A549 (cell line): ENCODE measurements around the gene ZNF358. TPM values are rescaled to one million over a fixed set of nuclear protein-coding genes. Genes with fewer than 3 reads are reported as not detected.

ENCODE experiments used
- ATAC-seq, 2 experiments: fragments of 200-7000 bp in 1 of 2; fragments of >200 bp in 1 of 2; cut with Nextera tagmentation in 1 of 2; cut with Tn5 transposase in 1 of 2; 3 replicates each; pipeline versions ENCODE4 v1.8.0 to v1.9.1; 2018 to 2020; ENCODE audit warnings: mild to moderate bottlenecking in 1 of 2, moderate library complexity in 1 of 2
- CTCF ChIA-PET: fragments of 300-600 bp; sonication (Branson Sonifier 250); formaldehyde crosslinking; extraction: SDS; loops from one replicate; lab custom pipeline; 2021; ENCODE audit warnings: antibody characterized with exemption, inconsistent platforms; lab: Yijun Ruan, JAX
- POLR2A ChIA-PET: fragments of 350-600 bp; formaldehyde crosslinking; extraction: SDS; loops from one replicate; lab custom pipeline; 2021; ENCODE audit warnings: antibody characterized with exemption, inconsistent platforms; lab: Yijun Ruan, JAX
- DNase-seq, 2 experiments: peaks; one replicate each; pipeline versions ENCODE4 v3.0.0 to v3.0.0-alpha.2; 2011 to 2016; ENCODE audit warnings: low read depth in 1 of 2, low spot score in 1 of 2
- FAIRE-seq: peaks from 2 replicates; lab custom pipeline; 2011; peaks lifted over from hg19 to GRCh38; lab: Jason Lieb, UNC
- H3K27ac ChIP-seq, 2 experiments: fragments of >200 bp; sonication (Bioruptor Twin); formaldehyde crosslinking; 3 replicates each; pipeline ENCODE4 v1.5.1; 2016 to 2017
- H3K4me1 ChIP-seq: fragments of >200 bp; sonication (Bioruptor Twin); formaldehyde crosslinking; 3 replicates; pipeline ENCODE4 v1.6.1; 2016
- H3K4me2 ChIP-seq: fragments of >200 bp; sonication (Bioruptor Twin); formaldehyde crosslinking; 3 replicates; pipeline ENCODE4 v1.6.1; 2016
- H3K4me3 ChIP-seq: fragments of >200 bp; sonication (Bioruptor Twin); formaldehyde crosslinking; 3 replicates; pipeline ENCODE4 v1.5.1; 2016
- H3K9me3 ChIP-seq: fragments of >200 bp; sonication (Bioruptor Twin); formaldehyde crosslinking; 3 replicates; pipeline ENCODE4 v1.6.1; 2016
- BHLHE40 ChIP-seq: IDR thresholded peaks from 2 replicates; pipeline ENCODE4 v1.6.1; 2012; ENCODE audit warnings: low read depth, low read length, inconsistent platforms
- CBX8 ChIP-seq: fragments of 200-600 bp; sonication (generic); IDR thresholded peaks from 2 replicates; pipeline ENCODE4 v1.6.1; 2016
- CEBPB ChIP-seq, 2 experiments: fragments of >200 bp in 1 of 2; sonication (Bioruptor Twin) in 1 of 2; formaldehyde crosslinking in 1 of 2; IDR thresholded peaks; 2 replicates each; pipeline ENCODE4 v1.6.1; 2012 to 2016
- EHMT2 ChIP-seq: fragments of 200-600 bp; sonication (generic); IDR thresholded peaks from 2 replicates; pipeline ENCODE4 v1.6.1; 2016; ENCODE audit warnings: antibody characterized with exemption, low read depth, mild to moderate bottlenecking, moderate library complexity
- EP300 ChIP-seq, 2 experiments: fragments of >200 bp; sonication (Bioruptor Twin); formaldehyde crosslinking; IDR thresholded peaks; 2 replicates in 1 of 2; 3 replicates in 1 of 2; pipeline ENCODE4 v1.6.1; 2016 to 2017
- ESRRA ChIP-seq: fragments of 150-350 bp; IDR thresholded peaks from 2 replicates; pipeline ENCODE4 v1.6.1; 2014; ENCODE audit warnings: mild to moderate bottlenecking, low read length, borderline replicate concordance
- FOSL2 ChIP-seq, 2 experiments: fragments of 450-650 bp in 1 of 2; fragments of >200 bp in 1 of 2; sonication (Bioruptor Twin) in 1 of 2; formaldehyde crosslinking; IDR thresholded peaks; 2 replicates each; pipeline versions ENCODE4 v1.5.0 to v1.6.1; 2016 to 2020; ENCODE audit warnings: mild to moderate bottlenecking in 1 of 2, moderate library complexity in 1 of 2
- GATA3 ChIP-seq: IDR thresholded peaks from 2 replicates; pipeline ENCODE4 v1.6.1; 2012; ENCODE audit warnings: borderline replicate concordance
- HDAC2 ChIP-seq: fragments of 200-600 bp; sonication (generic); IDR thresholded peaks from 2 replicates; pipeline ENCODE4 v1.6.1; 2016
- HOXB5 ChIP-seq: fragments of 250-450 bp; sonication (Bioruptor Pico); IDR thresholded peaks from 2 replicates; pipeline ENCODE4 v1.5.0; 2020; ENCODE audit warnings: mild to moderate bottlenecking, moderate library complexity
- KDM5A ChIP-seq: fragments of 200-600 bp; sonication (generic); IDR thresholded peaks from 2 replicates; pipeline ENCODE4 v1.6.1; 2016; ENCODE audit warnings: antibody characterized with exemption, mild to moderate bottlenecking
- MYC ChIP-seq: IDR thresholded peaks from 2 replicates; pipeline ENCODE4 v1.6.1; 2012; ENCODE audit warnings: mild to moderate bottlenecking, inconsistent platforms, low read length, improper control_type of control experiment, borderline replicate concordance
- NPAS2 ChIP-seq: fragments of 250-450 bp; sonication (Bioruptor Pico); IDR thresholded peaks from 2 replicates; pipeline ENCODE4 v1.8.0; 2022; ENCODE audit warnings: mild to moderate bottlenecking, moderate library complexity, borderline replicate concordance
- POLR2A ChIP-seq: IDR thresholded peaks from 2 replicates; pipeline ENCODE4 v1.6.1; 2012; ENCODE audit warnings: mild to moderate bottlenecking, low read length
- POLR2AphosphoS2 ChIP-seq: conservative IDR thresholded peaks from 2 replicates; pipeline ENCODE4 v1.6.1; 2012; ENCODE audit warnings: low read length, improper control_type of control experiment, inconsistent platforms
- RAD21 ChIP-seq, 2 experiments: fragments of >200 bp in 1 of 2; sonication (Bioruptor Twin) in 1 of 2; formaldehyde crosslinking in 1 of 2; IDR thresholded peaks in 1 of 2; conservative IDR thresholded peaks in 1 of 2; 2 replicates in 1 of 2; 3 replicates in 1 of 2; pipeline ENCODE4 v1.6.1; 2012 to 2018; ENCODE audit warnings: inconsistent platforms in 1 of 2
- RARB ChIP-seq: fragments of 250-450 bp; sonication (Bioruptor Pico); IDR thresholded peaks from 2 replicates; pipeline ENCODE4 v1.8.0; 2021; ENCODE audit warnings: mild to moderate bottlenecking, moderate library complexity
- RNF2 ChIP-seq: fragments of 200-600 bp; sonication (generic); IDR thresholded peaks from 2 replicates; pipeline ENCODE4 v1.6.1; 2016; ENCODE audit warnings: low read depth, mild to moderate bottlenecking, antibody characterized with exemption, moderate library complexity, borderline replicate concordance
- SMC3 ChIP-seq: fragments of >200 bp; sonication (Bioruptor Twin); formaldehyde crosslinking; IDR thresholded peaks from 3 replicates; pipeline ENCODE4 v1.6.1; 2018; ENCODE audit warnings: inconsistent platforms
- SREBF2 ChIP-seq: fragments of 450-650 bp; IDR thresholded peaks from 2 replicates; pipeline ENCODE4 v1.6.1; 2014; ENCODE audit warnings: mild to moderate bottlenecking, moderate library complexity
- TFCP2L1 ChIP-seq: fragments of 250-450 bp; sonication (Bioruptor Pico); IDR thresholded peaks from 2 replicates; pipeline ENCODE4 v1.5.0; 2021; ENCODE audit warnings: mild to moderate bottlenecking
- TP53 ChIP-seq: fragments of 250-450 bp; sonication (Bioruptor Pico); IDR thresholded peaks from 2 replicates; pipeline ENCODE4 v1.5.0; 2021; ENCODE audit warnings: mild to moderate bottlenecking, moderate library complexity
- ZC3H11A ChIP-seq: fragments of 450-650 bp; IDR thresholded peaks from 2 replicates; pipeline ENCODE4 v1.6.1; 2014; ENCODE audit warnings: antibody characterized with exemption, mild to moderate bottlenecking
- ZSCAN20 ChIP-seq: fragments of 250-450 bp; sonication (Bioruptor Pico); IDR thresholded peaks from 2 replicates; pipeline ENCODE4 v1.8.0; 2022; ENCODE audit warnings: mild to moderate bottlenecking, moderate library complexity
- WGBS: methylation state at CpG from one replicate; pipeline ENCODE4 v1.1.6; 2017; ENCODE audit errors: missing lambda C conversion rate; 5-methylcytosine and 5-hydroxymethylcytosine counted together
- polyA plus RNA-seq, 4 experiments: library from polyadenylated mRNA; depleted of rRNA in 3 of 4; stranded (reverse); fragments of >200 nt; fragmentation: RNase III in 1 of 4; extraction: RNeasy Plus Mini Kit Qiagen cat#74134 plus additional on column Dnase treatment in 1 of 4; gene quantifications; 2 replicates in 3 of 4; 3 replicates in 1 of 4; pipeline ENCODE4 v1.2.3, GENCODE V29; 2011 to 2017
- TF ChIP-seq, protein P1 (sequence below): IDR thresholded peaks from 2 replicates; pipeline ENCODE4 v1.6.1; 2012
- TF ChIP-seq, protein P2 (sequence below): IDR thresholded peaks from 2 replicates; pipeline ENCODE4 v1.6.1; 2012; ENCODE audit warnings: low read depth, borderline replicate concordance
- TF ChIP-seq, protein P3 (sequence below): fragments of >200 bp; sonication (Bioruptor Twin); formaldehyde crosslinking; IDR thresholded peaks from 3 replicates; pipeline ENCODE4 v1.6.1; 2016
- TF ChIP-seq, protein P4 (sequence below): fragments of >200 bp; sonication (Bioruptor Twin); formaldehyde crosslinking; IDR thresholded peaks from 2 replicates; pipeline ENCODE4 v1.6.1; 2016
- TF ChIP-seq, protein P5 (sequence below): fragments of 250-450 bp; sonication (Bioruptor Pico); IDR thresholded peaks from 2 replicates; pipeline ENCODE4 v1.5.0; 2020; ENCODE audit warnings: low read depth, mild to moderate bottlenecking, moderate library complexity
- TF ChIP-seq, protein P6 (sequence below): fragments of 200-600 bp; sonication (generic); IDR thresholded peaks from 2 replicates; pipeline ENCODE4 v1.6.1; 2016; ENCODE audit warnings: antibody characterized with exemption, mild to moderate bottlenecking, moderate library complexity

The ZNF358 gene
- polyA plus RNA-seq, 2 of the 4 experiments (the other 2 are of a cell fraction) = 9.5 to 14.0 TPM

DNA sequence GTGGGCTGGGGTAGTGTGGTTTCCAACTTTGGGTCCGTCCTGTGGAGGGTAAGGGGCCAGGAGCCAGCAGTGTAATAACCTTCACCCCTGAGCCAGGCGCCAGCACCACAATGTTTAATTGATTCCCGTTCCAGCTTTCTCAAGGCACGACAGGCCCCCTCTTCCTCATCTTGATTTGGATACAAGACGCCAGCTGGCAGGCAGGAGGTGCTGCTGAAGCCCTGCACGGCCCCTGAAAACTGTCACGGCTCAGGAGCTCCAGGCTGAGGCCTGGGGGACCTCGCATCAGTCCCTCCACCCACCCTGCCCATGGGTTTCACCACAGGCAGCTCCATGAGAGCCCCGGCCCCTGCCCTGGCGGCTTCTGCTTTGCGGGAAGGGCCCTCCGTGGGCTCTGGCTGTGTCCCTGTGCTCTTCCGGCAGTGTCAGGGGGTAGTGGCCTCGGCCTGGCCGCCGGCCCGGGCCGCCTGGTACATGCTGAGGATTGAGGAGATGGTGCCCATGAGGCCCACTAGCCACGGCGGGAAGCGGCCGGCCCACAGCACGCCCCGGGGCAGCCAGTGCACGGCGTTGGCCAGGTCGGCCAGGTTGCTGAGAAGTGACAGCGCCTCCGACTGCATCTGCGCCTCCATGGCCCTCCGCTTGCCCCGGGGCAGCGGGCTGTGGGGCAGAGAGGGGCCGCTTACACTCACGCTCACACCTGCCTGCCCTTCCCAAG, 39.0 kb upstream of the ZNF358 start:
- Histone ChIP-seq H3K4me2 (no peak overlapping the region), H3K4me3 (no peak overlapping the region), H3K9me3 (no peaks in the 10 kb centered on the region), H3K27ac (no peak overlapping the region), H3K4me1 (no peaks in the 10 kb centered on the region)
- ChIA-PET POLR2A (interaction anchor here (0.6 kb wide), 1 partner anchor 33 kb away, joined by 3 read pairs; no protein-coding TSS in a partner anchor), CTCF (interaction anchor here (1.3 kb wide), 1 partner anchor 123 kb away, joined by 5 read pairs; no protein-coding TSS in a partner anchor)
- FAIRE-seq (no peak), ATAC-seq (no peak; a peak in 2 of 6 replicates), DNase-seq (no peak)
- TF ChIP-seq, protein P1, sequence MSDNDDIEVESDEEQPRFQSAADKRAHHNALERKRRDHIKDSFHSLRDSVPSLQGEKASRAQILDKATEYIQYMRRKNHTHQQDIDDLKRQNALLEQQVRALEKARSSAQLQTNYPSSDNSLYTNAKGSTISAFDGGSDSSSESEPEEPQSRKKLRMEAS = no peak
- TF ChIP-seq EHMT2 (no peak), SMC3 (no peak), SREBF2 (no peak), NPAS2 (no peak), CEBPB (IDR thresholded peaks at IDR 0.05) (no peak), CBX8 (no peak), ZSCAN20 (CRISPR knock-in tag) (no peak), RARB (CRISPR knock-in tag) (no peak), ZC3H11A (no peak), RNF2 (no peak), BHLHE40 (no peak), HDAC2 (no peak), RAD21 (conservative IDR thresholded peaks at IDR 0.05 in 1 of 2, IDR thresholded peaks at IDR 0.05 in 1 of 2) (no peak), TFCP2L1 (no peak)
- TF ChIP-seq, protein P2, sequence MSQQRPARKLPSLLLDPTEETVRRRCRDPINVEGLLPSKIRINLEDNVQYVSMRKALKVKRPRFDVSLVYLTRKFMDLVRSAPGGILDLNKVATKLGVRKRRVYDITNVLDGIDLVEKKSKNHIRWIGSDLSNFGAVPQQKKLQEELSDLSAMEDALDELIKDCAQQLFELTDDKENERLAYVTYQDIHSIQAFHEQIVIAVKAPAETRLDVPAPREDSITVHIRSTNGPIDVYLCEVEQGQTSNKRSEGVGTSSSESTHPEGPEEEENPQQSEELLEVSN = no peak
- TF ChIP-seq, protein P3, sequence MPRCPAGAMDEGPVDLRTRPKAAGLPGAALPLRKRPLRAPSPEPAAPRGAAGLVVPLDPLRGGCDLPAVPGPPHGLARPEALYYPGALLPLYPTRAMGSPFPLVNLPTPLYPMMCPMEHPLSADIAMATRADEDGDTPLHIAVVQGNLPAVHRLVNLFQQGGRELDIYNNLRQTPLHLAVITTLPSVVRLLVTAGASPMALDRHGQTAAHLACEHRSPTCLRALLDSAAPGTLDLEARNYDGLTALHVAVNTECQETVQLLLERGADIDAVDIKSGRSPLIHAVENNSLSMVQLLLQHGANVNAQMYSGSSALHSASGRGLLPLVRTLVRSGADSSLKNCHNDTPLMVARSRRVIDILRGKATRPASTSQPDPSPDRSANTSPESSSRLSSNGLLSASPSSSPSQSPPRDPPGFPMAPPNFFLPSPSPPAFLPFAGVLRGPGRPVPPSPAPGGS = no peak
- TF ChIP-seq, protein P4, sequence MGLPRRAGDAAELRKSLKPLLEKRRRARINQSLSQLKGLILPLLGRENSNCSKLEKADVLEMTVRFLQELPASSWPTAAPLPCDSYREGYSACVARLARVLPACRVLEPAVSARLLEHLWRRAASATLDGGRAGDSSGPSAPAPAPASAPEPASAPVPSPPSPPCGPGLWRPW = no peak
- 93% methylated on average over 15 of the region's 35 CpGs for WGBS

DNA sequence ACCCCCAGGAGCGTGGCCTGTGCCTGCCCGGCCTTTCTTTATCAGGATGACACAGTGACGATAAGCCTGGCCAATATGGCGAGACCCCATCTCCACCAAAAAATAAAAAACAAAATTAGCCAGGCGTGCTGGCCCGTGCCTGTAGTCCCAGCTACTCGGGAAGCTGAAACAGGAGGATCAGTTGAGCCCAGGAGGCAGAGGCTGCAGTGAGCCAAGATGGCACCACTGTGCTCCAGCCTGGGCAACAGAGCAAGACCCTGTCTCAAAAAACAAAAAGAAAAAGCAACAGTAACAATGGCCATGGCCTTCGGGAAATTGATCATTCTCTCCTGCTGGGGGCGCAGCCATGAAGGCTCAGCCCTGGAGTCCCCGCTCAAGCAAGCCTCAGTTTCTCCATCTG, 38.1 kb upstream of the ZNF358 start:
- POLR2A ChIA-PET = no interaction called here
- no peaks in the 10 kb centered on the region for H3K4me1 ChIP-seq
- no peak for TF ChIP-seq EHMT2
- TF ChIP-seq KDM5A = no peak
- no peak for TF ChIP-seq HOXB5 (CRISPR knock-in tag)
- no peak for TF ChIP-seq POLR2AphosphoS2
- TF ChIP-seq, protein P4 = no peak
- no peak for TF ChIP-seq EP300 (IDR thresholded peaks at IDR 0.05)
- TF ChIP-seq, protein P5, sequence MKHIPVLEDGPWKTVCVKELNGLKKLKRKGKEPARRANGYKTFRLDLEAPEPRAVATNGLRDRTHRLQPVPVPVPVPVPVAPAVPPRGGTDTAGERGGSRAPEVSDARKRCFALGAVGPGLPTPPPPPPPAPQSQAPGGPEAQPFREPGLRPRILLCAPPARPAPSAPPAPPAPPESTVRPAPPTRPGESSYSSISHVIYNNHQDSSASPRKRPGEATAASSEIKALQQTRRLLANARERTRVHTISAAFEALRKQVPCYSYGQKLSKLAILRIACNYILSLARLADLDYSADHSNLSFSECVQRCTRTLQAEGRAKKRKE (CRISPR knock-in tag) = no peak
- TF ChIP-seq POLR2A = no peak
- TF ChIP-seq FOSL2 (IDR thresholded peaks at IDR 0.05) = no peak
- TF ChIP-seq FOSL2 (CRISPR knock-in tag; IDR thresholded peaks at IDR 0.05) = no peak
- no peak for TF ChIP-seq GATA3
- no peak for TF ChIP-seq MYC
- TF ChIP-seq ESRRA = no peak
- TF ChIP-seq RARB (CRISPR knock-in tag) = no peak
- TF ChIP-seq, protein P6, sequence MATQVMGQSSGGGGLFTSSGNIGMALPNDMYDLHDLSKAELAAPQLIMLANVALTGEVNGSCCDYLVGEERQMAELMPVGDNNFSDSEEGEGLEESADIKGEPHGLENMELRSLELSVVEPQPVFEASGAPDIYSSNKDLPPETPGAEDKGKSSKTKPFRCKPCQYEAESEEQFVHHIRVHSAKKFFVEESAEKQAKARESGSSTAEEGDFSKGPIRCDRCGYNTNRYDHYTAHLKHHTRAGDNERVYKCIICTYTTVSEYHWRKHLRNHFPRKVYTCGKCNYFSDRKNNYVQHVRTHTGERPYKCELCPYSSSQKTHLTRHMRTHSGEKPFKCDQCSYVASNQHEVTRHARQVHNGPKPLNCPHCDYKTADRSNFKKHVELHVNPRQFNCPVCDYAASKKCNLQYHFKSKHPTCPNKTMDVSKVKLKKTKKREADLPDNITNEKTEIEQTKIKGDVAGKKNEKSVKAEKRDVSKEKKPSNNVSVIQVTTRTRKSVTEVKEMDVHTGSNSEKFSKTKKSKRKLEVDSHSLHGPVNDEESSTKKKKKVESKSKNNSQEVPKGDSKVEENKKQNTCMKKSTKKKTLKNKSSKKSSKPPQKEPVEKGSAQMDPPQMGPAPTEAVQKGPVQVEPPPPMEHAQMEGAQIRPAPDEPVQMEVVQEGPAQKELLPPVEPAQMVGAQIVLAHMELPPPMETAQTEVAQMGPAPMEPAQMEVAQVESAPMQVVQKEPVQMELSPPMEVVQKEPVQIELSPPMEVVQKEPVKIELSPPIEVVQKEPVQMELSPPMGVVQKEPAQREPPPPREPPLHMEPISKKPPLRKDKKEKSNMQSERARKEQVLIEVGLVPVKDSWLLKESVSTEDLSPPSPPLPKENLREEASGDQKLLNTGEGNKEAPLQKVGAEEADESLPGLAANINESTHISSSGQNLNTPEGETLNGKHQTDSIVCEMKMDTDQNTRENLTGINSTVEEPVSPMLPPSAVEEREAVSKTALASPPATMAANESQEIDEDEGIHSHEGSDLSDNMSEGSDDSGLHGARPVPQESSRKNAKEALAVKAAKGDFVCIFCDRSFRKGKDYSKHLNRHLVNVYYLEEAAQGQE = no peak
- TF ChIP-seq TP53 (CRISPR knock-in tag) = no peak
- TF ChIP-seq, all 56 proteins: peak for 0
- FAIRE-seq (no peak), ATAC-seq (no peak), DNase-seq (no peak)
- H3K4me3 ChIP-seq = no peak overlapping the region
- no peaks in the 10 kb centered on the region for H3K9me3 ChIP-seq
- WGBS = 91% methylated on average over 10 of the region's 10 CpGs
- CTCF ChIA-PET = no interaction called here
- H3K4me2 ChIP-seq = no peak overlapping the region
- no peak overlapping the region for H3K27ac ChIP-seq
